ENCODE measurements around the gene RAI14. TPM values are rescaled to one million over a fixed set of nuclear protein-coding genes. Genes with fewer than 3 reads are reported as not detected.
A peak's percentile ranks its signal among the peaks of the same experiment; 100 is the strongest.
"Not testable (repeated sequence)": the region's sequence is repeated elsewhere in the genome, so short reads cannot be mapped to it uniquely, and the experiment has no call there.

The RAI14 gene
- total RNA-seq, 1 donor from 2014 or later: 17.0 TPM

GRCh38 chr5:34724741-34725140 is 68.6 kb downstream of the RAI14 start:
- DNase-seq (ENCODE audit: low read depth): no peak

GRCh38 chr5:34727166-34727749 is 71.1 kb downstream of the RAI14 start:
- DNase-seq (ENCODE audit: low read depth): not testable (repeated sequence)

GRCh38 chr5:34728236-34728635 is 72.1 kb downstream of the RAI14 start:
- no peak for DNase-seq (ENCODE audit: low read depth)

- DNase-seq (ENCODE audit: low read depth): no peak
Measured at GRCh38 chr5:34731435-34732232, 75.5 kb downstream of the RAI14 start.

- no peak for DNase-seq (ENCODE audit: low read depth)
Measured at GRCh38 chr5:34734326-34734725, 78.2 kb downstream of the RAI14 start.

GRCh38 chr5:34735491-34736426 is 79.6 kb downstream of the RAI14 start:
- no peak for DNase-seq (ENCODE audit: low read depth)

GRCh38 chr5:34736445-34737115 is 80.5 kb downstream of the RAI14 start:
- DNase-seq (ENCODE audit: low read depth): no peak

GRCh38 chr5:34737731-34738130 is 81.6 kb downstream of the RAI14 start:
- DNase-seq (ENCODE audit: low read depth): no peak

- DNase-seq (ENCODE audit: low read depth): no peak
Measured at GRCh38 chr5:34738381-34738780, 82.3 kb downstream of the RAI14 start.

GRCh38 chr5:34740389-34740806 is 84.3 kb downstream of the RAI14 start:
- DNase-seq (ENCODE audit: low read depth): no peak

GRCh38 chr5:34742061-34742460 is 85.9 kb downstream of the RAI14 start:
- DNase-seq (ENCODE audit: low read depth): no peak

GRCh38 chr5:34743878-34744277 is 87.8 kb downstream of the RAI14 start:
- peak; percentile 88 for DNase-seq (ENCODE audit: low read depth)

GRCh38 chr5:34748431-34748830 is 92.3 kb downstream of the RAI14 start:
- no peak for DNase-seq (ENCODE audit: low read depth)

- DNase-seq (ENCODE audit: low read depth): no peak
Measured at GRCh38 chr5:34749431-34749873, 93.3 kb downstream of the RAI14 start.

GRCh38 chr5:34750206-34750605 is 94.1 kb downstream of the RAI14 start:
- DNase-seq (ENCODE audit: low read depth): no peak

- DNase-seq (ENCODE audit: low read depth): no peak
Measured at GRCh38 chr5:34751807-34752736, 95.9 kb downstream of the RAI14 start.

GRCh38 chr5:34753236-34753635 is 97.1 kb downstream of the RAI14 start:
- DNase-seq (ENCODE audit: low read depth): not testable (repeated sequence)

- no peak for DNase-seq (ENCODE audit: low read depth)
Measured at GRCh38 chr5:34755926-34756325, 99.8 kb downstream of the RAI14 start.

- DNase-seq (ENCODE audit: low read depth): peak; percentile 41
Measured at GRCh38 chr5:34756781-34757624, 100.9 kb downstream of the RAI14 start.

All from myocyte (in vitro differentiated cells).